Astrocyte of the cerebellum (primary cell): ENCODE data around the gene CHMP3.
"Not testable (repeated sequence)": the region's sequence is repeated elsewhere in the genome, so short reads cannot be mapped to it uniquely, and the experiment has no call there.

Experiments used
- DNase-seq: peaks from one replicate; pipeline ENCODE4 v3.0.0-alpha.2; 2011; ENCODE audit warnings: low read depth
- H3K4me3 ChIP-seq: 2 replicates; pipeline ENCODE4 v1.5.1; 2011; ENCODE audit warnings: mild to moderate bottlenecking, low read depth, low read length, moderate library complexity
- CTCF ChIP-seq: IDR thresholded peaks from 2 replicates; pipeline ENCODE4 v1.5.1; 2012; ENCODE audit warnings: low read length, low read depth, moderate library complexity, mild to moderate bottlenecking; ENCODE audit errors: missing control alignments
- in situ Hi-C: cut with HindIII; loops from 2 replicates; pipeline ENCODE4 v1.10.0; 2017; ENCODE audit warnings: low sequenced_read_pairs

Gene CHMP3

GRCh38 chr2:86566821-86567190, 3.6 kb upstream of the CHMP3 start:
- TF ChIP-seq CTCF = no peak
- DNase-seq = no peak
- no peak overlapping the region for H3K4me3 ChIP-seq
- in situ Hi-C loops = no loop called here

- no peak for TF ChIP-seq CTCF
- no peak for DNase-seq
- H3K4me3 ChIP-seq = no peak overlapping the region
- in situ Hi-C loops = no loop called here
Observed at GRCh38 chr2:86566158-86566820, 3.0 kb upstream of the CHMP3 start.

- in situ Hi-C loops = no loop called here
- no peak for TF ChIP-seq CTCF
- peak overlapping the region; percentile 76 for H3K4me3 ChIP-seq
- DNase-seq = no peak
Observed at GRCh38 chr2:86563650-86564061, 413 bp upstream of the CHMP3 start.

- in situ Hi-C loops = no loop called here
- H3K4me3 ChIP-seq = peak overlapping the region; percentile 76
- no peak for DNase-seq
- TF ChIP-seq CTCF = no peak
Observed at GRCh38 chr2:86562485-86562921, 740 bp downstream of the CHMP3 start.

GRCh38 chr2:86557836-86558235, 5.4 kb downstream of the CHMP3 start:
- no peak for TF ChIP-seq CTCF
- no peak overlapping the region for H3K4me3 ChIP-seq
- in situ Hi-C loops = no loop called here
- no peak for DNase-seq

- no peak for DNase-seq
- no peak overlapping the region for H3K4me3 ChIP-seq
- in situ Hi-C loops = no loop called here
- TF ChIP-seq CTCF = no peak
Observed at GRCh38 chr2:86556508-86556907, 6.7 kb downstream of the CHMP3 start.

GRCh38 chr2:86552889-86553288, 10.4 kb downstream of the CHMP3 start:
- no peak overlapping the region for H3K4me3 ChIP-seq
- TF ChIP-seq CTCF = no peak
- in situ Hi-C loops = no loop called here
- no peak for DNase-seq

- in situ Hi-C loops, DNase-seq: not testable (repeated sequence)
Observed at GRCh38 chr2:86549963-86550725, 13.1 kb downstream of the CHMP3 start.

GRCh38 chr2:86549440-86549839, 13.8 kb downstream of the CHMP3 start:
- in situ Hi-C loops, H3K4me3 ChIP-seq, DNase-seq: not testable (repeated sequence)

More at GRCh38 chr2:86549963-86550725, 13.1 kb downstream of the CHMP3 start:
- H3K4me3 ChIP-seq = not testable (repeated sequence)
